ENCODE results near the gene TLCD1. TPM values are rescaled to one million over a fixed set of nuclear protein-coding genes. Genes with fewer than 3 reads are reported as not detected.

TLCD1 gene
- total RNA-seq, 1 donor from 2014 or later, result 3.8 TPM

- H3K27ac Mint-ChIP-seq (ENCODE audit: unreplicated experiment), result no peak overlapping the region
- no peaks in the 10 kb centered on the region for H3K36me3 Mint-ChIP-seq (ENCODE audit: unreplicated experiment)
- H3K4me1 Mint-ChIP-seq (ENCODE audit: unreplicated experiment), result peaks cover 4% of the 10 kb centered on the region
- H3K4me3 Mint-ChIP-seq (ENCODE audit: unreplicated experiment), result no peak overlapping the region
- no peak for DNase-seq (ENCODE audit: extremely low spot score, unreplicated experiment)
- no peaks in the 10 kb centered on the region for H3K27me3 Mint-ChIP-seq (ENCODE audit: unreplicated experiment)
- no peak for TF ChIP-seq CTCF (IDR thresholded peaks at IDR 0.05)
- H3K9me3 Mint-ChIP-seq (ENCODE audit: unreplicated experiment), result no peaks in the 10 kb centered on the region
These were observed 7.3 kb upstream of the TLCD1 start for GRCh38 chr17:28733346-28733745.

- peaks cover 27% of the 10 kb centered on the region for H3K4me1 Mint-ChIP-seq (ENCODE audit: unreplicated experiment)
- H3K27me3 Mint-ChIP-seq (ENCODE audit: unreplicated experiment), result no peaks in the 10 kb centered on the region
- no peaks in the 10 kb centered on the region for H3K36me3 Mint-ChIP-seq (ENCODE audit: unreplicated experiment)
- H3K4me3 Mint-ChIP-seq (ENCODE audit: unreplicated experiment), result no peak overlapping the region
- no peak for TF ChIP-seq CTCF (IDR thresholded peaks at IDR 0.05)
- no peaks in the 10 kb centered on the region for H3K9me3 Mint-ChIP-seq (ENCODE audit: unreplicated experiment)
- DNase-seq (ENCODE audit: extremely low spot score, unreplicated experiment), result no peak
- no peak overlapping the region for H3K27ac Mint-ChIP-seq (ENCODE audit: unreplicated experiment)
These were observed 3.9 kb upstream of the TLCD1 start for GRCh38 chr17:28729950-28730330.

GRCh38 chr17:28728364-28729200 lies 2.5 kb upstream of the TLCD1 start, which contains the start of gene NEK8:
TSS of gene NEK8 (plus strand) at chr17:28728788. CDS start at chr17:28728814, 26 bp downstream.
- no peak for TF ChIP-seq CTCF (IDR thresholded peaks at IDR 0.05)

GRCh38 chr17:28726627-28727491 lies 826 bp upstream of the TLCD1 start:
- H3K9me3 Mint-ChIP-seq (ENCODE audit: unreplicated experiment), result no peaks in the 10 kb centered on the region
- peak overlapping the region; percentile 88 for H3K4me3 Mint-ChIP-seq (ENCODE audit: unreplicated experiment)
- H3K27me3 Mint-ChIP-seq (ENCODE audit: unreplicated experiment), result no peaks in the 10 kb centered on the region
- peak; percentile 98 for TF ChIP-seq CTCF (IDR thresholded peaks at IDR 0.05)
- peaks cover 5% of the 10 kb centered on the region for H3K36me3 Mint-ChIP-seq (ENCODE audit: unreplicated experiment)
- DNase-seq (ENCODE audit: extremely low spot score, unreplicated experiment), result peak; percentile 98
- H3K27ac Mint-ChIP-seq (ENCODE audit: unreplicated experiment), result peak overlapping the region; percentile 96
- peaks cover 36% of the 10 kb centered on the region for H3K4me1 Mint-ChIP-seq (ENCODE audit: unreplicated experiment)

More at GRCh38 chr17:28728364-28729200, 2.5 kb upstream of the TLCD1 start, which contains the start of gene NEK8:
- Mint-ChIP-seq H3K27me3 (ENCODE audit: unreplicated experiment) (no peaks in the 10 kb centered on the region), H3K27ac (ENCODE audit: unreplicated experiment) (peak within 1 kb of the TSS; percentile 96), H3K4me3 (ENCODE audit: unreplicated experiment) (peak within 1 kb of the TSS; percentile 88), H3K36me3 (ENCODE audit: unreplicated experiment) (peaks cover 1% of the 10 kb centered on the region), H3K4me1 (ENCODE audit: unreplicated experiment) (peaks cover 36% of the 10 kb centered on the region), H3K9me3 (ENCODE audit: unreplicated experiment) (no peaks in the 10 kb centered on the region)
- peak; percentile 99 for DNase-seq (ENCODE audit: extremely low spot score, unreplicated experiment)
